ENCODE data around the gene FAM186B.

The FAM186B gene

DNA sequence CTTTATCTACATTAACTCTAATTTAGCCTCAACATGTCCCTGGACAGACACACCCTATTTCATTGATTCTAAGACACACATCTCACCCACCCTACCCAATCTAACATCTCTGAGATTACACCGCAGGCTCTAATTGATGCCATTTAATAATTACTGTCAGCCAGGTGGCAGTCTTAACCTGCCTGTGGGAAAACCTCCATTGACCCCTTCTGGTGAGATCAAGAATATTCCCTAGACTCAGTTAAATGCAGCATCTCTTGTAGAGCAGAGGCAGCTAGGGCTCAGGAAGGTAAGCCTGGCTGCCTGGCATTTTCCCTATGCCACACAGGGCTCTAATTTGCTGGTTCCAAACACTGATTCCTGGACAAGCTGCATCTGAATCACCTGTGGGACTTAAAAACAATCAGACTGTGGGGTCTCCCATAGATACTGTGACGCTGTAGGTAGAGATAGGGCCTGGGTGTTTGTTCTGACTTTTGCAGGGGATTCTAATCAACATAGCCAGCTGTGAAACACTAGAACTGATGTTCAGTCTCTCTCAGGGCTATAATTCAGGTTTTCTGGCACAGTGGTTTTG lies 51.8 kb downstream of the FAM186B start:
- Histone ChIP-seq H3K4me1 (ENCODE audit: insufficient read depth, low read length) (peaks cover 10% of the 10 kb centered on the region), H3K9me3 (ENCODE audit: low read length) (no peaks in the 10 kb centered on the region), H3K27me3 (ENCODE audit: control insufficient read depth in 1 of 2, insufficient read depth in 2 of 2, low read length in 2 of 2) (peaks cover 6 to 10% of the 10 kb centered on the region in 2 donors), H3K36me3 (ENCODE audit: insufficient read depth, low read length) (peaks cover 17% of the 10 kb centered on the region), H3K4me3 (ENCODE audit: low read depth in 1 of 2, low read length in 2 of 2) (no peak overlapping the region), H3K27ac (ENCODE audit: low read depth, low read length) (no peak overlapping the region), H3K9ac (ENCODE audit: low read length) (no peak overlapping the region)

DNA sequence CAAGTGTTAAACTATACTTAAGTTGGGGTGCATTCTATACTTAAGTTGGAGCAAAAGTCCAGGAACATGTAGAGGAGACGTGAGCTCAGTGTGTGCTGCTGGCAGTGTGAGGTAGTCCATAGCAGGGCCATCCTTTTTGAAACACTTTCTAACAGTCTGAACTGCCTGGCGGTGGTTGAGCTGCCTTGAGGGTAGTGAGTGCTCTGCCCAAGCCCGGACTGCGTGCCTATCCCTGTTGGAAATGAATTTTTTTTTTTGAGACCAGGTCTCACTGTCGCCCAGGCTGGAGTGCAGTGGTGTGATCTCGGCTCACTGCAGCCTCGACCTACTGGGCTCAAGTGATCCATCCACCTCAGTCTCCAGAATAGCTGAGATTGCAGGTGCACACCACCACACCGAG lies 52.5 kb downstream of the FAM186B start:
- Histone ChIP-seq H3K36me3 (ENCODE audit: insufficient read depth, low read length) (peaks cover 13% of the 10 kb centered on the region), H3K4me3 (ENCODE audit: low read depth in 1 of 2, low read length in 2 of 2) (no peak overlapping the region), H3K27ac (ENCODE audit: low read depth, low read length) (no peak overlapping the region), H3K27me3 (ENCODE audit: control insufficient read depth in 1 of 2, insufficient read depth in 2 of 2, low read length in 2 of 2) (peaks cover 8 to 17% of the 10 kb centered on the region in 2 donors), H3K9ac (ENCODE audit: low read length) (no peak overlapping the region), H3K4me1 (ENCODE audit: insufficient read depth, low read length) (peaks cover 13% of the 10 kb centered on the region), H3K9me3 (ENCODE audit: low read length) (no peaks in the 10 kb centered on the region)

DNA sequence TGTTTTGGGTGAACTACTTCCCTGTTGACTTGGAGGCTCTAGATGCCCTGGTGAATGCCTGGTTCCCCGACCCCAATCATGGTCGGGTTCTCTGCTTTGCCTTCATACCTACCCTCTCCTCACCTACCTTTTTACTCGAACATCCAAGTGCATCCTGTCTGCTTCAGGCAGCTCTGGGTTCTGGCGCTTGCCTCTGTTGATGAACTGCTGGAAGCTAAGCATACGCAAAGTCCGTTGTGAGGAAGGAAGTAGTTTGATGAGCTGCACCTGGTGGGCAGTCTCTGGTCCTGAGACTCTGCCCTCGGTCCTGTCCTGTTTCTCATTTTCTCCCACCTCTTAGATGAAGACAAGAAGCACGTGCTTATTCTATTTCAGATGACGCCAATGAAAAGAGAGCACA lies 53.0 kb downstream of the FAM186B start:
- H3K4me1 ChIP-seq (ENCODE audit: insufficient read depth, low read length) = peaks cover 13% of the 10 kb centered on the region
- H3K36me3 ChIP-seq (ENCODE audit: insufficient read depth, low read length) = peaks cover 13% of the 10 kb centered on the region
- H3K9me3 ChIP-seq (ENCODE audit: low read length) = no peaks in the 10 kb centered on the region
- H3K9ac ChIP-seq (ENCODE audit: low read length) = no peak overlapping the region
- H3K4me3 ChIP-seq (ENCODE audit: low read depth in 1 of 2, low read length in 2 of 2) = no peak overlapping the region
- H3K27me3 ChIP-seq (ENCODE audit: control insufficient read depth in 1 of 2, insufficient read depth in 2 of 2, low read length in 2 of 2) = peaks cover 11 to 19% of the 10 kb centered on the region in 2 donors
- no peak overlapping the region for H3K27ac ChIP-seq (ENCODE audit: low read depth, low read length)

DNA sequence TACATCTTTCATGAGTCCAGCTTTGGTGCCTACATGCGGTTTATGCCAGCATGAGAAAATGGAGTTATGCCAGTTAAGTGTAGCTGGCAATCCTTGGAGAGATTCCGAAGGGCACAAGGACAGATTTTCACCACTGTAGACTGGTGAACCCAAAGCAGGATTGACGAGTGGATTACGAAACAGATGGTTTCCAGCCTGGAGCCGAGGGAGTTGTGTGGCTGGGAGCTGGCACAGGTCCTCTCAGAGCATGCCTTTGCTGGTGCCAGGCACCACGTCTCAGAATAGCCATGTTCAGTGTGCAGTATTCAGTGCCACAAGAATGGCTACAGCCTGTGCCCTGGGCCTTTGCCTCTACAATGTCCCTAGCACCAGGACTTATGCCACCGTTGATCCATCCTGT lies 53.4 kb downstream of the FAM186B start:
- Histone ChIP-seq H3K9ac (ENCODE audit: low read length) (no peak overlapping the region), H3K36me3 (ENCODE audit: insufficient read depth, low read length) (peaks cover 9% of the 10 kb centered on the region), H3K4me3 (ENCODE audit: low read depth in 1 of 2, low read length in 2 of 2) (no peak overlapping the region), H3K9me3 (ENCODE audit: low read length) (no peaks in the 10 kb centered on the region), H3K27me3 (ENCODE audit: control insufficient read depth in 1 of 2, insufficient read depth in 2 of 2, low read length in 2 of 2) (peaks cover 11 to 19% of the 10 kb centered on the region in 2 donors), H3K27ac (ENCODE audit: low read depth, low read length) (no peak overlapping the region), H3K4me1 (ENCODE audit: insufficient read depth, low read length) (peaks cover 13% of the 10 kb centered on the region)

DNA sequence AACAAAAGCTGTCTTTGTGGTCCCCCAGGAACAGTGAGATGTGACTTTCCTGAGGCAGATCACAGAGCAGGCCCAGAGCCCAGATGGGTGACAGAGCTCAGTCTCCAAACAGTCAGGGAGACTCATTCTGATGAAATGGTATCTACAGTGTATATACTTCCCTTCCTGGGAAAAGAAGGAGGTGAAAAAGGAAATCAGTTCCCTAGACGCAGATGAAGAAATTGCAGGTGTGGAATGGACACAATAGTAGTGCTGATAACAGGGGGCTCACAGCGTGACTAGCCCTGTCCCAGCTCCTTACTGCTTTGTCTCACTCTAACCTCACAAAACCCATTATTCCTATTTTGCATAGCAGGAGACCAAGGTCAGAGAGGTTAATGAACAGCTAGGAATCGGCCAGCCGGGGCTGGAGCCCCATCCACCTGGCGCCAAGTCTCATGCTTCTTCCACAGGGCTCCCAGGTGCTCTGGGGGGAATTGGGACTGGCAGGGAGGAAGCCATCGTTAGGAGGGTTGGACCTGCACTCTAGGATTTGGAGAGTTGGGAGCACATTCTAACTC lies 54.7 kb downstream of the FAM186B start:
- no peaks in the 10 kb centered on the region for H3K36me3 ChIP-seq (ENCODE audit: insufficient read depth, low read length)
- no peak overlapping the region for H3K27ac ChIP-seq (ENCODE audit: low read depth, low read length)
- no peaks in the 10 kb centered on the region for H3K9me3 ChIP-seq (ENCODE audit: low read length)
- H3K27me3 ChIP-seq (ENCODE audit: control insufficient read depth in 1 of 2, insufficient read depth in 2 of 2, low read length in 2 of 2) = peaks cover 11 to 28% of the 10 kb centered on the region in 2 donors
- H3K4me1 ChIP-seq (ENCODE audit: insufficient read depth, low read length) = peaks cover 13% of the 10 kb centered on the region
- H3K4me3 ChIP-seq (ENCODE audit: low read depth in 1 of 2, low read length in 2 of 2) = no peak overlapping the region
- no peak overlapping the region for H3K9ac ChIP-seq (ENCODE audit: low read length)

DNA sequence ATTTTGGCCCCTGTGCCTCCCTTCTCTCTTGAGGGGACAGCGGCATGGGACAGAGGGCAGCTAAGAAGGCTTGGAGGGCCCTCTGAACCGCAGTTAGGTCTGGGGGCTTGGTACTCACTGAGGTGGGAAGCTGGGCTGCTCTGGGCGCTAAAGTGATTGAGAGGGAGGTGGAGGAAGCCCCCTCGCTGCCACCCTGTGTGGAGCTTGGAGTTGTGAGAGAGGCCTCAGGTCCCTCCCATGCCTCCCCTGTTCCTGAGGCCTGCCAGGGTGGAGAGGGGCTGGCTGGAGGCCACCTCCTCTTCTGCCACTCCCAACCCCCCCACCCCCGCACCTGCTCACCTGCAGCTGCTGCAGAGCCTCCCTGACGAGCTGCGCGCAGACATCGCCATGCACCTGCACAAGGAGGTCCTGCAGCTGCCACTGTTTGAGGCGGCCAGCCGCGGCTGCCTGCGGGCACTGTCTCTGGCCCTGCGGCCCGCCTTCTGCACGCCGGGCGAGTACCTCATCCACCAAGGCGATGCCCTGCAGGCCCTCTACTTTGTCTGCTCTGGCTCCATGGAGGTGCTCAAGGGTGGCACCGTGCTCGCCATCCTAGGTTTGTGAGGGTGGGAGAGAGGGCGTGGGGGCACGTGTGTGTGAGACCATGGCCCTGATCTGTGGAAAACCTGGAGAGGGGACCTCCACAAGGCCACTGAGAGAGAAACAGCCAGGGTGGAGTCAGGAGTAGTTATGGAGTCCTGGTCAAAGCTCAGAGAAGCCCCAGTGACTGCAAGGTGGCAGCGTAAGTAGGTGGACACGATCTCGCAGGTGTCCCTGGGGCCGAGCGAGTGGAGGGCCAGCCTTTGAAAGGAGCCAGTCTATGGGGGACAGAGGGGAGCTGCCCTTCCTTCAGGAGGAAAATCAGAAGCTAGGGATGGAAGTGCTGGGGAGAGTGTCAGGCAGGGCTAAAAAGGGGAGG lies 55.4 kb downstream of the FAM186B start:
- peaks cover 12 to 30% of the 10 kb centered on the region in 2 donors for H3K27me3 ChIP-seq (ENCODE audit: control insufficient read depth in 1 of 2, insufficient read depth in 2 of 2, low read length in 2 of 2)
- peaks cover 13% of the 10 kb centered on the region for H3K4me1 ChIP-seq (ENCODE audit: insufficient read depth, low read length)
- H3K9me3 ChIP-seq (ENCODE audit: low read length) = no peaks in the 10 kb centered on the region
- no peak overlapping the region for H3K9ac ChIP-seq (ENCODE audit: low read length)
- H3K36me3 ChIP-seq (ENCODE audit: insufficient read depth, low read length) = no peaks in the 10 kb centered on the region
- H3K4me3 ChIP-seq (ENCODE audit: low read depth in 1 of 2, low read length in 2 of 2) = peak overlapping the region in 1 of 2 donors; percentile 49
- H3K27ac ChIP-seq (ENCODE audit: low read depth, low read length) = no peak overlapping the region

DNA sequence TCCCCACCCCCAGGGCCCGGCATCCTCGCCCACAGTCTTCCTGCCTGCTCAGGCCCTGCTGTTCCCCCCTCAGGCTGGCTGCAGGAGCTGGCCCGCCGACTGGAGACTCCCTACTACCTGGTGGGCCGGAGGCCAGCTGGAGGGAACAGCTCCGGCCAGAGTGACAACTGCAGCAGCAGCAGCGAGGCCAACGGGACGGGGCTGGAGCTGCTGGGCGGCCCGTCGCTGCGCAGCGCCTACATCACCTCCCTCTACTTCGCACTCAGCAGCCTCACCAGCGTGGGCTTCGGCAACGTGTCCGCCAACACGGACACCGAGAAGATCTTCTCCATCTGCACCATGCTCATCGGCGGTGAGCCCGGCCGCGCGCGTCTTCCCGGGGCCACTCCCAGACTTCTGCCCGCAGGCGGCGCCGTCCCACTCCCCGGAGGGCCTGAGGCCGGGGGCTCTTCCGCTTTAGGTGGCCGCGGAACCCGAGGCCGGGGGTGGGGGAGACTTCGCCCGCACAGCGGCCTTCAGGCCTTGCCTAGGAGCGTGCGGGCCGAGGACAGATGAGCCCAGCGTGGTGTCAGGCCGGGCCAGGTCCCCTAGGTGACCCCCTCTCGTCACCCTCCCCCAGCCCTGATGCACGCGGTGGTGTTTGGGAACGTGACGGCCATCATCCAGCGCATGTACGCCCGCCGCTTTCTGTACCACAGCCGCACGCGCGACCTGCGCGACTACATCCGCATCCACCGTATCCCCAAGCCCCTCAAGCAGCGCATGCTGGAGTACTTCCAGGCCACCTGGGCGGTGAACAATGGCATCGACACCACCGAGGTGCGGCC lies 56.4 kb downstream of the FAM186B start:
- H3K4me1 ChIP-seq (ENCODE audit: insufficient read depth, low read length) = peaks cover 13% of the 10 kb centered on the region
- H3K4me3 ChIP-seq (ENCODE audit: low read depth in 1 of 2, low read length in 2 of 2) = peak overlapping the region; percentile 49 to 57
- peaks cover 16 to 30% of the 10 kb centered on the region in 2 donors for H3K27me3 ChIP-seq (ENCODE audit: control insufficient read depth in 1 of 2, insufficient read depth in 2 of 2, low read length in 2 of 2)
- H3K9ac ChIP-seq (ENCODE audit: low read length) = no peak overlapping the region
- H3K27ac ChIP-seq (ENCODE audit: low read depth, low read length) = no peak overlapping the region
- no peaks in the 10 kb centered on the region for H3K9me3 ChIP-seq (ENCODE audit: low read length)
- no peaks in the 10 kb centered on the region for H3K36me3 ChIP-seq (ENCODE audit: insufficient read depth, low read length)

DNA sequence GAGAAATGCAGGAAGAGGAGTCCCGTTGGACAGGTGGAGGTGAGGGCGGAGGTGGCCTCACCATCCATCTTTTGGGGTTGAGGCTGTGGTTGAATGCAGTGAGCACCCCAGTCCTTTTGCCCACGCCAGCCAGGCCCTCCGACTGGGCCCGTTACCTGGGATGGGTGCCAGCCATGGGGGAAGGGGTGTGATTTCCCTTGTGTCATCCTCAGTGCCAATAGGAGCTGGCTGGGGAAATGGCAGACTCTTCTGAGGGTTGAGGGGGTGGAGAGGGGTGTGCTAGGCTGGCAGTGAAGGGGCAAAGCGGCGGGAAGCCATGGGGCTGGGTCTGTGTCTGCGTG lies 57.0 kb downstream of the FAM186B start:
- Histone ChIP-seq H3K27ac (ENCODE audit: low read depth, low read length) (no peak overlapping the region), H3K4me3 (ENCODE audit: low read depth in 1 of 2, low read length in 2 of 2) (peak overlapping the region; percentile 49 to 57), H3K36me3 (ENCODE audit: insufficient read depth, low read length) (no peaks in the 10 kb centered on the region), H3K27me3 (ENCODE audit: control insufficient read depth in 1 of 2, insufficient read depth in 2 of 2, low read length in 2 of 2) (peaks cover 16 to 30% of the 10 kb centered on the region in 2 donors), H3K9ac (ENCODE audit: low read length) (no peak overlapping the region), H3K4me1 (ENCODE audit: insufficient read depth, low read length) (peaks cover 13% of the 10 kb centered on the region), H3K9me3 (ENCODE audit: low read length) (no peaks in the 10 kb centered on the region)

DNA sequence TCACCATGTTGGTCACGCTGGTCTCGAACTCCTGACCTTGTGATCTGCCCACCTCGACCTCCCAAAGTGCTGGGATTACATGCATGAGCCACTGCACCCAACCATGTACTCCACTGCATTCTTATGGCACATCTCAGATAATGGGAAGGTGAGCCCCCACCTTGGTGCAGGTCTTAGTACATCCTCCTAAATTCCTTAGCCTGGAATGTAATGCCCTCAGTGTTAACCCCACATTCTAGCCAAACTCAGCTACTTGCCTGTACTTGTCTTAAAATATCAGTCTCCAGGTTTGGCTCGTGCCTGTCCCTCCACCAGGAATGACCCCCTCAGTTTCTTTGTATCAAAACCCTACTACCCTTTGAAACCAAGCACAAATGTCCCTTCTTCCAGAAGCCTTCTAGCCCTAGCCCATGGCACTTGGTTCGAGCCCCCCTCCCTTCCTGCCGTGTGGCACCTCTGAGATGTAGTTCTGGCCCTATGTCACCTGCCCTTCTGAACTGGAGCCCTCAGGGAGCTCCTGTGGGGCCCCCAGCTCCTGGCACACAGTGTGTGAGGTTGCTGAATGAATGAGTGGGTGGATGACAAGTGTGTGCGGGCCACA lies 58.2 kb downstream of the FAM186B start:
- Histone ChIP-seq H3K27ac (ENCODE audit: low read depth, low read length) (no peak overlapping the region), H3K36me3 (ENCODE audit: insufficient read depth, low read length) (no peaks in the 10 kb centered on the region), H3K4me3 (ENCODE audit: low read depth in 1 of 2, low read length in 2 of 2) (no peak overlapping the region), H3K9ac (ENCODE audit: low read length) (no peak overlapping the region), H3K9me3 (ENCODE audit: low read length) (no peaks in the 10 kb centered on the region), H3K27me3 (ENCODE audit: control insufficient read depth in 1 of 2, insufficient read depth in 2 of 2, low read length in 2 of 2) (peaks cover 16 to 35% of the 10 kb centered on the region in 2 donors), H3K4me1 (ENCODE audit: insufficient read depth, low read length) (peaks cover 13% of the 10 kb centered on the region)

DNA sequence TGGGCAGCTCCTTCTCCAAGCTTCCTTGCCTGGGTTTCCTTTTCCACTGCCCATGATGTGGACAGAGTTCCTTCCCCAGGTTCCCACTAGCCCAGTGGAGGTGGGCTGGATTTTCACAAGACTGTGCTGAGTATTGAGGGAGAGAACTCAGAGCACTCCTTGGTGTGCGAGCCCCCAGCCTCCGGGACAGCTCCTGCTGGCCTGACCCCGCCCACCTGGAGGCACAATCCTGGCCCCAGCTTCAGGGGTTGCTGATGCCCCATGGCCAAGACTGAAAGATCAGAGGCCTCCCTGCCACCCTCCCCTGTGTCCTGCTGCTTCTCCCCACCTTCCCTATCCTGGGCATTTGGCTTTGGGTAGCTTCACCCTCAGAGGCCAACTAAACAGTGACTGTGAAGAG lies 59.0 kb downstream of the FAM186B start:
- H3K4me1 ChIP-seq (ENCODE audit: insufficient read depth, low read length) = peaks cover 13% of the 10 kb centered on the region
- no peak overlapping the region for H3K4me3 ChIP-seq (ENCODE audit: low read depth in 1 of 2, low read length in 2 of 2)
- no peaks in the 10 kb centered on the region for H3K36me3 ChIP-seq (ENCODE audit: insufficient read depth, low read length)
- H3K9ac ChIP-seq (ENCODE audit: low read length) = no peak overlapping the region
- no peaks in the 10 kb centered on the region for H3K9me3 ChIP-seq (ENCODE audit: low read length)
- no peak overlapping the region for H3K27ac ChIP-seq (ENCODE audit: low read depth, low read length)
- peaks cover 16 to 35% of the 10 kb centered on the region in 2 donors for H3K27me3 ChIP-seq (ENCODE audit: control insufficient read depth in 1 of 2, insufficient read depth in 2 of 2, low read length in 2 of 2)

DNA sequence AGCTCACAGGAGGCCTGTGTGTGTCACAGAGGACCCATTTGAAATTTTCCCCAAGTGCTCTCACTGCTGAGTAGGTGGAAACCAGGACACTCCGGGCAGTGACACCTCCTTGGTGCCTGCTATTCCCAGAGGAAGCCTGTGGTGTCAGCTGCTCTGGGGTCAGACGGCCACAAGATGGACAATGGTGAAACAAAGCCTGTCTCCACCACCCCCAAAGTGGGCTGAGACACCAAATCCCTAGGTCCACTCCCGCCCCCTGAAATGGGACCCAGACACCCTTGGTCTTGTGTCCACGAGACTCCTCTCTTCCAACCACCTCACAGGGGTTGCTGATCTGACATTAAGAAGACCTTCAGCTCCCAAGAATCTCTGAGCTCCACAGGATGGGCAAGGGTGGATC lies 59.6 kb downstream of the FAM186B start:
- Histone ChIP-seq H3K9me3 (ENCODE audit: low read length) (no peaks in the 10 kb centered on the region), H3K36me3 (ENCODE audit: insufficient read depth, low read length) (no peaks in the 10 kb centered on the region), H3K4me1 (ENCODE audit: insufficient read depth, low read length) (peaks cover 13% of the 10 kb centered on the region), H3K9ac (ENCODE audit: low read length) (no peak overlapping the region), H3K27me3 (ENCODE audit: control insufficient read depth in 1 of 2, insufficient read depth in 2 of 2, low read length in 2 of 2) (peaks cover 16 to 35% of the 10 kb centered on the region in 2 donors), H3K27ac (ENCODE audit: low read depth, low read length) (no peak overlapping the region), H3K4me3 (ENCODE audit: low read depth in 1 of 2, low read length in 2 of 2) (no peak overlapping the region)

Measured in muscle layer of colon (tissue), 2 donors.